ELF-1 (cell line): ENCODE measurements around the gene FOXO3.

ENCODE experiments used
- DNase-seq: peaks from one replicate; pipeline ENCODE4 v3.0.0-alpha.2; 2016; ENCODE audit warnings: low read depth, low spot score

Gene FOXO3

GRCh38 chr6:108627692-108628550 lies 67.2 kb downstream of the FOXO3 start:
- DNase-seq, result no peak

- DNase-seq, result no peak
These were observed 69.5 kb downstream of the FOXO3 start for GRCh38 chr6:108630050-108630714.

GRCh38 chr6:108632441-108632840 lies 71.7 kb downstream of the FOXO3 start:
- DNase-seq, result no peak

GRCh38 chr6:108633436-108633835 lies 72.7 kb downstream of the FOXO3 start:
- DNase-seq, result no peak

GRCh38 chr6:108635505-108636226 lies 74.9 kb downstream of the FOXO3 start:
- no peak for DNase-seq

GRCh38 chr6:108637963-108638362 lies 77.2 kb downstream of the FOXO3 start:
- DNase-seq, result no peak

- DNase-seq, result no peak
These were observed 78.3 kb downstream of the FOXO3 start for GRCh38 chr6:108638993-108639392.

- DNase-seq, result no peak
These were observed 79.4 kb downstream of the FOXO3 start for GRCh38 chr6:108640104-108640503.

GRCh38 chr6:108643184-108643583 lies 82.5 kb downstream of the FOXO3 start:
- no peak for DNase-seq

GRCh38 chr6:108644252-108644651 lies 83.5 kb downstream of the FOXO3 start:
- no peak for DNase-seq

- no peak for DNase-seq
These were observed 87.5 kb downstream of the FOXO3 start for GRCh38 chr6:108648191-108648590.

- no peak for DNase-seq
These were observed 89.6 kb downstream of the FOXO3 start for GRCh38 chr6:108650325-108650724.

- no peak for DNase-seq
These were observed 90.1 kb downstream of the FOXO3 start for GRCh38 chr6:108650781-108651180.

GRCh38 chr6:108651340-108652227 lies 90.9 kb downstream of the FOXO3 start:
- DNase-seq, result no peak

- DNase-seq, result no peak
These were observed 91.7 kb downstream of the FOXO3 start for GRCh38 chr6:108652375-108652774.

GRCh38 chr6:108653949-108654348 lies 93.2 kb downstream of the FOXO3 start:
- no peak for DNase-seq

- no peak for DNase-seq
These were observed 93.9 kb downstream of the FOXO3 start for GRCh38 chr6:108654465-108655106.

GRCh38 chr6:108655806-108656651 lies 95.3 kb downstream of the FOXO3 start:
- no peak for DNase-seq

GRCh38 chr6:108656836-108657235 lies 96.1 kb downstream of the FOXO3 start:
- DNase-seq, result no peak

- DNase-seq, result no peak
These were observed 97.5 kb downstream of the FOXO3 start for GRCh38 chr6:108658174-108658573.
